GM21381 (cell line): ENCODE data around the gene B4GAT1.
A peak's percentile ranks its signal among the peaks of the same experiment; 100 is the strongest.
"Not testable (repeated sequence)": the region's sequence is repeated elsewhere in the genome, so short reads cannot be mapped to it uniquely, and the experiment has no call there.

Experiments
- ATAC-seq: cut with Tn5 transposase; IDR thresholded peaks from one replicate; pipeline ENCODE4 v1.9.1; 2021; ENCODE audit warnings: mild to moderate bottlenecking, moderate library complexity; ENCODE audit not compliant: unreplicated experiment

Gene B4GAT1

GRCh38 chr11:66363805-66364535 is 16.5 kb upstream of the B4GAT1 start:
- no peak for ATAC-seq

DNA sequence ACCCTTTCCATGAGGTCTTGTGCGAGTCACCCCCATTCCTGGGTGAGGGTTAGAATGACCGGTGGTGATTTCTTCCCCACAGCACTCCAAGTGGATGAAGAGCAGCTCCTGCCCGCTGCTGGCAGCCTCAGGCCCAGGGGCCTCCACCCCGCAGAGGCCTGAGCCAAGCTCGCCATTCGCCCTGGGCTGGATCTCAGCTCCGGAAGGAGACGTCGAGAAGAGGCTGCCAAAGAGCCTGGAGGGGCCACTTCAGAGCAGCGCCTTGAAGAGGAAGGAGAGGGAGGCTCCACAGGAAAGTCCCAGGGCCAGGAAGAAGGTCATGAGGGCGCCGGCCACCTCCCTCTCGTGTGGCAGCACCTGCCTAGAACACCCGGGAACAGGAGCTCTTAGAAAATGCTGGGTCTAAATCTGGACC is 15.8 kb upstream of the B4GAT1 start:
- no peak for ATAC-seq

DNA sequence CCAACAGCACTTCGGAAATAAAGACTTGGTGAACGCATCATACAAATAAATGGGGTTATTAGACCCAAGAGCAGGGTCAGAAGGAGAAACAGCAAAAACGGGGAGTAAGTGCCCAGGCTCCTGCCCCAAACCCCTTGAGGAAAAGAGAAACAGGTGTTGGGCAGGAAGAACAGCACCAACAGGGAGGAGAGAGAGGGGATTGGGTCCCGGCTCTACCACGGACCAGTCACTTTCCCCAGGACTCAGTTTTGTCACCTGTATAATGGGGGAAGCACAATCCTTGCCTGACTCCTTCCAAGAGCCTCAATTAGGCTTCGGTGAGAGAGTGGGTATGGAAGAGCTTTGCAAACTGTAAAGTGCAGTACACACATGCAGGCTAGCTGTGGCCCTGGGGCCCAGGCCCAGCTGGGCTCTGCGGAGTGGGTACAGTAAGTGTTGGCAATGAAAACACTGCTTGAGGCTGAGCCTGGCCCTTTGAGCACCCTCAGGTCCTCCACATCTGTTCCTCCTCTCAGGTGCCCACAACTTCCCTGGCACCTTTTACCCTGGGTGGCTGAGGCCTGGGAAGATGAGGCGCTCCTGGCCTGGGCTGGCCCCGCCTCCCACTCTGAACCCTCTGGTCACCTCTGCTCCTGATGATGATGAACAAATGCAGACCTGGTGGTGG is 15.2 kb upstream of the B4GAT1 start:
- no peak for ATAC-seq

- ATAC-seq = no peak
These were observed 14.1 kb upstream of the B4GAT1 start for GRCh38 chr11:66361502-66361941.

DNA sequence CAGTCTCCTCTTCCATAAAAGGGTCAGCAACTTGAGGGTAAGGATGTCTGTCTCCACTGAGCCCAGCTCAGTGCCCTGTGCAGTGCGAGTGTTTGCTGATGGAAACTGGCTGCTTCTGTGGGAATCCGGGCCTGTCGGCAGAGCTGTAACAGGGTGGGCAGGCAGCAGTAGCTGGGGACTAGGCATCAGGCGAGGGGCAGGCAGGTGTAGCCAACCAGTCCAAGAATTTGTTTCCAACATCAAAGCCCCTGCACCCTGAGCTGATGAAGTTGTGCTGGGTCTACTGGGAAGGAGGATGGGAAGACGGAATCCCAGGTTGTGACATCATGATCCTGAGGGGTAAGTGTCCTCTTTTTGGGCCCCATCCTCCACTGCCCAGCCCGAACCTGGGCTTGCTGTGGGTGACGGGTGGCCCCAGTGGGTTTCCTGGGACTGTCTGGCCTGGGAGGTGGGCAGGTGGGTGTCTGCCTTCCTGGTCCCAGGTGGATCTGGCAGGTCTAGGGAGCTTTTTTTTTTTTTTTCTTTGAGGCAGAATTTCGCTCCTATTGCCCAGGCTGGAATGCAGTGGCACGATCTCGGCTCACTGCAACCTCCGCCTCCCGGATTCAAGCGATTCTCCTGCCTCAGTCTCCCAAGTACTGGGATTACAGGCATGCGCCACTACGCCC is 13.1 kb upstream of the B4GAT1 start:
- ATAC-seq = no peak

DNA sequence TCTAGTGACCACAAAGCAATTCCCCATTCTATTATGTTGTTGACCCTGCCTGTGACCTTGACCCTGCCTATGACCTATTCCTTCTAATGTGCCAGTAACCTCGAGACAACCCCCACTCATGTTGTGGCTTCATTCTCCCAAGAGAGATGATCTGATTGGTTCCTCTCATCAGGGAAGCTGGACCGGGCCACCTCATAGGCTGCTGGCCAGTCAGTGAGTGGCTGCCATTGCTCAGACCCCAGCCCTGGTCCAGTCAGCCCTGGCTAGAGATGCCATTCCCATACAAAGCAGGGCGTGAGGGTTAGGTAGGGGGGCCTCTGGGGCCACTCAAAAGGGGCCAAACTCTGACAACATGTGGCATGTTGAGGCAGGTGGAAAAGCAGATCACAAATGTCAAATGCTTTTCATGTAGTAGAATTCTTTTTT is 12.2 kb upstream of the B4GAT1 start:
- ATAC-seq = no peak

DNA sequence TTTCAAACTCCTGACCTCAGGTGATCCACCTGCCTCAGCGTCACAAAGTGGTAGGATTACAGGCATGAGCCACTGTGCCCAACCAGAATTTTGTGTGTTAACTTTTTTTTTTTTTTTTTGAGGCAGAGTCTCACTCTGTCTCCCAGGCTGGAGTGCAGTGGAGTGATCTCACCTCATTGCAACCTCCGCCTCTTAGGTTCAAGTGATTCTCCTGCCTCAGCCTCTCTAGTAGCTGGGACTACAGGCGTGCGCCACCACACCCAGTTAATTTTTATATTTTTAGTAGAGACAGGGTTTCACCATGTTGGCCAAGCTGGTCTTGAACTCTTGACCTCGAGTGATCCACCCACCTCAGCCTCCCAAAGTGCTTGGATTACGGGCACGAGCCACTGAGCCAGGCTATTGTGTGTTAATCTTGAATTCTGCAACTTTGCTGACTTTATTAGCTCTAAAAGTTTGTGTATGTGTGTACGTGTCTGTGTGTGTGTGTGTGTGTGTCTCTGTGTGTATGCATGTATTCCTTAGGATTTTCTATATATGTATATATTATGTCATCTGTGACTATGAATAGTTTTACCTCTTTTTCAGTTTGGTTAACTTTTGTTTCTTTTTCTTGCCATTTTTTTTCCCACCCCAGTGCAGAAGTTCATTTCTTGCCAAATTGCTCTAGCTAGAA is 3.3 kb upstream of the B4GAT1 start:
- ATAC-seq = not testable (repeated sequence)

DNA sequence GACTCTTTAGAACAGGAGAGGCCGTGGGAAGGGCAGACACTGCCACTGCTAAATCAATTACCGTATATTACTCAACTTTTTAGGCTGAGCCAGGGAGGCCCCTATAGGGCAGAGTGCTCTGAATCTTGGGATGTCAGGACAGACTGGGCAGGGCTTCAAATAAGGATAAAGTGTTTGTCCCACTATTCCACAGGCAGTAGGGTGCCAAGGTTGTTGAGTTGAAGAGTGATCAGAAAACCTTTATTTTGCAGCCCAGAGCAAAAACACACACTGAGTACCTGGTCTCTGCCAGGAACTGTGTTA is 1.6 kb upstream of the B4GAT1 start:
- no peak for ATAC-seq

GRCh38 chr11:66346476-66347424 is 679 bp downstream of the B4GAT1 start:
- peak; percentile 4 for ATAC-seq

DNA sequence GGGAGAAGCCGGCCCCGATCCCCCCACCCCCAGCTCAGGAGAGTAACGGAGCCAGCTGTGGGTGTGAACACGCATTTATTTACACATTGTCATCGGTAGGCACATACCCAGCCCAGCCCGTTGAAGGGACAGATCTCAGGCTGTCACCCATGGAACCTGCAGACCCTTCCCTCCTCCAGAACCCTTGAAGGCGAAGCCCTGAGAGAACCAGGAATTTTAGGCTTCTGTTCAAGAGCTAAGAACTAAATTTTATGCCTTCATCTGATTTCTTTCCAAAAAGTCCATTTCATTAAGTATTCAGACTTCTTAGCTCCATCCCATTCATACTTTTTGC is 2.1 kb downstream of the B4GAT1 start:
- peak; percentile 7 for ATAC-seq

DNA sequence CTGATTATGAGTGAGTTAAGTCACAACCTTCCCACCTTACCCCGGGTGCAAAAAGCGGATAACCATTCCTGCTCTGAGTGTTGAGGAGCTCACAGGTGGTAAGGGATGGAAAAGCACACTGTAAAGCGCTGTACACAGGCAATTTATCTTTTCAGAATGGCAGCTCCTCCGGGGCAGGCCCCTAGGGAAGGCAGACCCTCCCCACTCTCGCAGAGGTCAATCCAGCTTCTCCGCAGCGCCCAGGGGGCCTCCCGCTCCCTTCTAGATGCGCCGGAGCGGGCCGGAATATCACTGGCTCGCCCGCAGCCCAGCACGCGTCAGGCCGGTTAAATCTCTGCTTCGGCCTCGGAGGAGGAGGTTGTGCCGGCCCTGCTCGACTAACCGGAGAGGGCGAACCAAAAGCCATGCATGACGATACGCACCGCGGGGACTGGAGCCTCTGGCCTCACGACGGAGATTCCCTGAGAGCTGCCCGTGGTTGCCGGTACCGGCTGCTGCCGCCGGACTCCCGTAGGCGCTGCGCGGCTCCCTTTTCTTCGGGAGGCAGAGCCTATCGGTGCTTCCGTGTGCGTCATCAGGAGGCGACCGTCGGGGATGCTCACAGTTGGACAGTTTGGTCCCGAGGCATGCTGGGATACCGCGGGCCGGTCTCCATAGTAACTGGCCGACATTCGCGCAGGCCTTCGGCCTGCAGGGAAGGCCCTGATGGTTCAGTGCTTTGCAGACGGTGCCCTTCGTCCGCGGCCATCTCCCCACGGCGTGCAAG is 2.7 kb downstream of the B4GAT1 start, which contains the start of gene BRMS1:
TSS of gene BRMS1 (minus strand) at position 555 of the 766 bp plus-strand sequence. CDS start 2,870 bp downstream, outside the sequence.
- ATAC-seq = peak; percentile 68

GRCh38 chr11:66343176-66343575 is 4.3 kb downstream of the B4GAT1 start:
- no peak for ATAC-seq

DNA sequence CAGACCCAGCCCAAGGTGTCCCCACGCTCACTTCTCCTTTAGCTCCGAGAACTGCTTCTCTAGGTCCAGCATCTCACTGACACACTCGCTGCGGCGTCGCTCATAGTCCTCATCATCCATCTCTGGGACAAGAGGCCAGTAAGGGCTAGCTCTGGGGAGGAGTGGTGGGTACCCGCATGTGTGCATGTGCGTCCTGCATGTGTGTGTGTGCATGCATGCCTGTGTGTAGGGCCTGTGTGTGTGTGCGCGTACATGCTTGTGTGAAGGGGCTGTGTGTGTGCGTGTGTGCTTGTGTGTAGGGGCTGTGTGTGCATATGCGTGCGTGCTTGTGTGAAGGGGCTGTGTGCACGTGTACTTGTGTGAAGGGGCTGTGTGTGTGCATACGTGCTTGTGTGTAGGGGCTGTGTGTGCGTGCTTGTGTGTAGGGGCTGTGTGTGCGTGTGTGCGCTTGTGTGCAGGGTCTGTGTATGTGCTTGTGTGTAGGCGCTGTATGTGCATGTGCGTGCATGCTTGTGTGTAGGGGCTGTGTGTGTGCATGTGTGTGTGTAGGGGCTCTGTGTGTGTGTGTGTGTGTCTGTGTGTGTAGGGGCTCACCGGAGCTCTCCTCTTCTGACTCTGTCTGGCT is 5.8 kb downstream of the B4GAT1 start:
- no peak for ATAC-seq

GRCh38 chr11:66340596-66341501 is 6.6 kb downstream of the B4GAT1 start:
- ATAC-seq = no peak

- ATAC-seq = no peak
These were observed 7.5 kb downstream of the B4GAT1 start for GRCh38 chr11:66339686-66340483.

- ATAC-seq = no peak
These were observed 8.2 kb downstream of the B4GAT1 start for GRCh38 chr11:66339162-66339675.
